ENCODE results near the gene CGNL1.

- TF ChIP-seq, protein P1, sequence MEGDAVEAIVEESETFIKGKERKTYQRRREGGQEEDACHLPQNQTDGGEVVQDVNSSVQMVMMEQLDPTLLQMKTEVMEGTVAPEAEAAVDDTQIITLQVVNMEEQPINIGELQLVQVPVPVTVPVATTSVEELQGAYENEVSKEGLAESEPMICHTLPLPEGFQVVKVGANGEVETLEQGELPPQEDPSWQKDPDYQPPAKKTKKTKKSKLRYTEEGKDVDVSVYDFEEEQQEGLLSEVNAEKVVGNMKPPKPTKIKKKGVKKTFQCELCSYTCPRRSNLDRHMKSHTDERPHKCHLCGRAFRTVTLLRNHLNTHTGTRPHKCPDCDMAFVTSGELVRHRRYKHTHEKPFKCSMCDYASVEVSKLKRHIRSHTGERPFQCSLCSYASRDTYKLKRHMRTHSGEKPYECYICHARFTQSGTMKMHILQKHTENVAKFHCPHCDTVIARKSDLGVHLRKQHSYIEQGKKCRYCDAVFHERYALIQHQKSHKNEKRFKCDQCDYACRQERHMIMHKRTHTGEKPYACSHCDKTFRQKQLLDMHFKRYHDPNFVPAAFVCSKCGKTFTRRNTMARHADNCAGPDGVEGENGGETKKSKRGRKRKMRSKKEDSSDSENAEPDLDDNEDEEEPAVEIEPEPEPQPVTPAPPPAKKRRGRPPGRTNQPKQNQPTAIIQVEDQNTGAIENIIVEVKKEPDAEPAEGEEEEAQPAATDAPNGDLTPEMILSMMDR (IDR thresholded peaks at IDR 0.05; ENCODE audit: low read depth, low read length): no peak
- TF ChIP-seq EZH2phosphoT487 (IDR thresholded peaks at IDR 0.05; ENCODE audit: low read depth): no peak
Observed at GRCh38 chr15:57477736-57478522, 101.6 kb downstream of the CGNL1 start.

Data from OCI-LY3 (cell line).